HL-60 (cell line): ENCODE measurements around the gene GNAI2.

Source experiments
- DNase-seq, 2 experiments: peaks; one replicate each; pipeline ENCODE4 v3.0.0-alpha.2; 2010 to 2020; ENCODE audit warnings: low read depth in 1 of 2, low spot score in 1 of 2
- H3K27ac ChIP-seq: fragments of 250-450 bp; sonication (Bioruptor Pico); replicated peaks from 2 replicates; pipeline ENCODE4 v1.5.1; 2020; ENCODE audit warnings: mild to moderate bottlenecking, moderate library complexity
- H3K27me3 ChIP-seq: fragments of 250-450 bp; sonication (Bioruptor Pico); 2 replicates; pipeline ENCODE4 v1.5.1; 2021; ENCODE audit warnings: mild to moderate bottlenecking, moderate library complexity; ENCODE audit not compliant: insufficient read depth, poor library complexity, severe bottlenecking
- H3K4me3 ChIP-seq: replicated peaks from 2 replicates; pipeline ENCODE4 v1.5.1; 2011; ENCODE audit warnings: mild to moderate bottlenecking, control low read depth, low read length; ENCODE audit not compliant: insufficient read depth
- GABPA ChIP-seq: IDR thresholded peaks from 2 replicates; pipeline ENCODE4 v1.6.1; 2012; ENCODE audit warnings: low read depth
- POLR2AphosphoS5 ChIP-seq: IDR thresholded peaks from 2 replicates; pipeline ENCODE4 v1.6.1; 2012; ENCODE audit warnings: low read depth
- REST ChIP-seq: IDR thresholded peaks from 2 replicates; pipeline ENCODE4 v1.6.1; 2012; ENCODE audit warnings: low read depth; ENCODE audit not compliant: insufficient replicate concordance
- SPI1 ChIP-seq: IDR thresholded peaks from 2 replicates; pipeline ENCODE4 v1.6.1; 2012; ENCODE audit warnings: low read depth, mild to moderate bottlenecking, borderline replicate concordance
- TF ChIP-seq, protein P1 (sequence below): IDR thresholded peaks from one replicate; pipeline ENCODE4 v1.5.1; 2011; ENCODE audit warnings: low read length, control low read depth, inconsistent platforms; ENCODE audit not compliant: insufficient read depth

The GNAI2 gene

GRCh38 chr3:50214824-50215223 is 21.2 kb upstream of the GNAI2 start:
- Histone ChIP-seq H3K27ac (no peak overlapping the region), H3K4me3 (no peak overlapping the region), H3K27me3 (no peaks in the 10 kb centered on the region)
- no peak for TF ChIP-seq GABPA
- no peak for DNase-seq

GRCh38 chr3:50215529-50215928 is 20.5 kb upstream of the GNAI2 start:
- no peaks in the 10 kb centered on the region for H3K27me3 ChIP-seq
- TF ChIP-seq GABPA (no peak), POLR2AphosphoS5 (no peak), REST (no peak), SPI1 (no peak)
- TF ChIP-seq, protein P1, sequence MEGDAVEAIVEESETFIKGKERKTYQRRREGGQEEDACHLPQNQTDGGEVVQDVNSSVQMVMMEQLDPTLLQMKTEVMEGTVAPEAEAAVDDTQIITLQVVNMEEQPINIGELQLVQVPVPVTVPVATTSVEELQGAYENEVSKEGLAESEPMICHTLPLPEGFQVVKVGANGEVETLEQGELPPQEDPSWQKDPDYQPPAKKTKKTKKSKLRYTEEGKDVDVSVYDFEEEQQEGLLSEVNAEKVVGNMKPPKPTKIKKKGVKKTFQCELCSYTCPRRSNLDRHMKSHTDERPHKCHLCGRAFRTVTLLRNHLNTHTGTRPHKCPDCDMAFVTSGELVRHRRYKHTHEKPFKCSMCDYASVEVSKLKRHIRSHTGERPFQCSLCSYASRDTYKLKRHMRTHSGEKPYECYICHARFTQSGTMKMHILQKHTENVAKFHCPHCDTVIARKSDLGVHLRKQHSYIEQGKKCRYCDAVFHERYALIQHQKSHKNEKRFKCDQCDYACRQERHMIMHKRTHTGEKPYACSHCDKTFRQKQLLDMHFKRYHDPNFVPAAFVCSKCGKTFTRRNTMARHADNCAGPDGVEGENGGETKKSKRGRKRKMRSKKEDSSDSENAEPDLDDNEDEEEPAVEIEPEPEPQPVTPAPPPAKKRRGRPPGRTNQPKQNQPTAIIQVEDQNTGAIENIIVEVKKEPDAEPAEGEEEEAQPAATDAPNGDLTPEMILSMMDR = no peak
- H3K27ac ChIP-seq = no peak overlapping the region
- H3K4me3 ChIP-seq = no peak overlapping the region
- no peak for DNase-seq

DNA sequence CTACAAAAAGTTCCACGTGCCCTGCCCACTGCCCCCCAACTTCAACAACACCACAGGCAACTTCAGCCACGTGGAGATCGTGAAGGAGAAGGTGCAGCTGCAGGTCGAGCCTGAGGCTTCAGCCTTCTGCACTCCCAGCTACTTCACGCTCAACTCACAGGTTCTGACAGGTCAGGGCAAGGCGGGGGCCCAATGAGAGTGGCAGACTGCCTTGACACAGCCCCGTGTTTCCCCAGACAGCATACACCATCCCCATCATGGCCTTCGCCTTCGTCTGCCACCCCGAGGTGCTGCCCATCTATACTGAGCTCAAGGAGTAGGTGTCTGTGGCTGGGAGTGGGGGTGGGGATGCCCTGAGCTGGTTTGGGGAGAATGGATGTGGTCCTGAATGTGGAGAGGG is 18.3 kb upstream of the GNAI2 start:
- no peak for DNase-seq
- no peak overlapping the region for H3K4me3 ChIP-seq
- H3K27ac ChIP-seq = no peak overlapping the region
- H3K27me3 ChIP-seq = no peaks in the 10 kb centered on the region
- TF ChIP-seq, protein P1 = no peak

DNA sequence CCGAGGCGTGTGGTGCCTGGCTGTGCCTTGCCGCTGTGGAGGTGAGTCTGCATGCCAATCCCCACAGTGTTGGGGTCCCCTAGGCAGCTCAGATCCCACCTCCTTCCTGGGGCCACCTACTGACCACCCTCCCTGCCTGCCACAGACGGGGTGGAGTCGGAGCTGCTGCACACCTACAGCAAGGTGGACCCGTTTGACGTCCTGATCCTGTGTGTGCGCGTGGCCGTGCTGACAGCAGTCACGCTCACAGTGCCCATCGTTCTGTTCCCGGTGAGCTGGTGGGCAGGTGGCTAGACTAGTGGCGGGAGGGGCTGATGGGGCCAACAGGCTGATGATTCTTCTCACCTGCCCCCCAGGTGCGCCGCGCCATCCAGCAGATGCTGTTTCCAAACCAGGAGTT is 17.6 kb upstream of the GNAI2 start:
- Histone ChIP-seq H3K4me3 (no peak overlapping the region), H3K27me3 (no peaks in the 10 kb centered on the region), H3K27ac (no peak overlapping the region)
- DNase-seq = no peak
- TF ChIP-seq SPI1 (no peak), GABPA (no peak), POLR2AphosphoS5 (no peak), REST (no peak)
- TF ChIP-seq, protein P1 = no peak
